ENCODE measurements around the gene SP4. TPM values are rescaled to one million over a fixed set of nuclear protein-coding genes. Genes with fewer than 3 reads are reported as not detected.
A peak's percentile ranks its signal among the peaks of the same experiment; 100 is the strongest.
"Not testable (repeated sequence)": the region's sequence is repeated elsewhere in the genome, so short reads cannot be mapped to it uniquely, and the experiment has no call there.

The SP4 gene
- total RNA-seq, 1 donor from 2014 or later, result 7.7 TPM

- Mint-ChIP-seq H3K27me3 (ENCODE audit: low read depth) (peaks cover 7% of the 10 kb centered on the region), H3K27ac (no peak overlapping the region), H3K36me3 (no peaks in the 10 kb centered on the region), H3K4me1 (no peaks in the 10 kb centered on the region), H3K4me3 (no peak overlapping the region), H3K9me3 (peaks cover 20% of the 10 kb centered on the region)
- TF ChIP-seq CTCF (IDR thresholded peaks at IDR 0.05; ENCODE audit: unreplicated experiment), result no peak
- no peak for DNase-seq (ENCODE audit: low spot score in 2 of 2, unreplicated experiment in 2 of 2)
Measured at GRCh38 chr7:21526007-21526406, 98.1 kb downstream of the SP4 start.

- Mint-ChIP-seq H3K27me3 (ENCODE audit: low read depth) (peaks cover 7% of the 10 kb centered on the region), H3K4me3 (no peak overlapping the region), H3K4me1 (no peaks in the 10 kb centered on the region), H3K9me3 (peaks cover 23% of the 10 kb centered on the region), H3K27ac (no peak overlapping the region), H3K36me3 (no peaks in the 10 kb centered on the region)
- no peak for TF ChIP-seq CTCF (IDR thresholded peaks at IDR 0.05; ENCODE audit: unreplicated experiment)
- DNase-seq (ENCODE audit: low spot score in 2 of 2, unreplicated experiment in 2 of 2), result no peak
Measured at GRCh38 chr7:21526448-21526847, 98.6 kb downstream of the SP4 start.

- DNase-seq (ENCODE audit: low spot score in 2 of 2, unreplicated experiment in 2 of 2); H3K4me3 Mint-ChIP-seq; H3K27ac Mint-ChIP-seq; H3K4me1 Mint-ChIP-seq; H3K36me3 Mint-ChIP-seq: not testable (repeated sequence)
- peaks cover 22% of the 10 kb centered on the region for H3K9me3 Mint-ChIP-seq
- peaks cover 13% of the 10 kb centered on the region for H3K27me3 Mint-ChIP-seq (ENCODE audit: low read depth)
Measured at GRCh38 chr7:21532485-21532884, 104.6 kb downstream of the SP4 start.

- Mint-ChIP-seq H3K9me3 (peaks cover 18% of the 10 kb centered on the region), H3K27me3 (ENCODE audit: low read depth) (peaks cover 13% of the 10 kb centered on the region)
- not testable (repeated sequence) for H3K4me3 Mint-ChIP-seq; H3K4me1 Mint-ChIP-seq; DNase-seq (ENCODE audit: low spot score in 2 of 2, unreplicated experiment in 2 of 2); H3K36me3 Mint-ChIP-seq; H3K27ac Mint-ChIP-seq
Measured at GRCh38 chr7:21533646-21534045, 105.8 kb downstream of the SP4 start.

- not testable (repeated sequence) for H3K36me3 Mint-ChIP-seq; H3K4me3 Mint-ChIP-seq; DNase-seq (ENCODE audit: low spot score in 2 of 2, unreplicated experiment in 2 of 2); H3K27ac Mint-ChIP-seq; H3K4me1 Mint-ChIP-seq
- Mint-ChIP-seq H3K9me3 (peaks cover 13% of the 10 kb centered on the region), H3K27me3 (ENCODE audit: low read depth) (peaks cover 34% of the 10 kb centered on the region)
Measured at GRCh38 chr7:21536445-21537118, 108.7 kb downstream of the SP4 start.

GRCh38 chr7:21538936-21539495, 111.1 kb downstream of the SP4 start:
- Mint-ChIP-seq H3K27me3 (ENCODE audit: low read depth) (peaks cover 52% of the 10 kb centered on the region), H3K27ac (no peak overlapping the region), H3K4me3 (no peak overlapping the region), H3K9me3 (no peaks in the 10 kb centered on the region), H3K4me1 (peaks cover 9% of the 10 kb centered on the region), H3K36me3 (no peaks in the 10 kb centered on the region)
- TF ChIP-seq CTCF (IDR thresholded peaks at IDR 0.05; ENCODE audit: unreplicated experiment), result no peak
- DNase-seq (ENCODE audit: low spot score in 2 of 2, unreplicated experiment in 2 of 2), result no peak

GRCh38 chr7:21542891-21543527, 115.1 kb downstream of the SP4 start, which contains the start of gene DNAH11:
Gene DNAH11, plus strand, starts transcription at chr7:21543039. Its CDS starts 207 bp downstream, at chr7:21543246.
- TF ChIP-seq CTCF (IDR thresholded peaks at IDR 0.05; ENCODE audit: unreplicated experiment), result no peak
- Mint-ChIP-seq H3K4me1 (peaks cover 11% of the 10 kb centered on the region), H3K4me3 (peak within 1 kb of the TSS; percentile 67), H3K27ac (no peak within 1 kb of the TSS), H3K9me3 (no peaks in the 10 kb centered on the region), H3K27me3 (ENCODE audit: low read depth) (peaks cover 79% of the 10 kb centered on the region), H3K36me3 (no peaks in the 10 kb centered on the region)
- DNase-seq (ENCODE audit: low spot score in 2 of 2, unreplicated experiment in 2 of 2), result peak; percentile 21 to 50
